ENCODE results near the gene PCNT.

The PCNT gene

DNA sequence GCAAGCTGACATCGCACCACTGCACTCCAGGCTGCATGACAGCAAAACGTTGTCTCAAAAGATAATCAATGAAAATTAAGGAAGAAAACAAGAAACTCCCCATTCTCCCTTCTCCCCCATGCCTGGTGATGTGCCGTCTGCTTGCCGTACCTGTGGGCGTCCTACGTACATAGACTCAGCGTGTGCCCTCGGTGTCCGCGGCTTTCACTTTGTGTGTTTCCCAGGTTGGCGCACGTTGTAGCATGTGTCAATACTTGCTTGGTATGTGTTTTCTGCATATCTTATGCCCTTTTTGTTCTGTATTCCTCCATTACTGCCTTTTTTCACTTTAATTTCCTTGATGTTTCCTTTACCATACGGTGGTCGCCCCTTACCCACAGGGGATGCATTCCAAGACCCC lies 53.8 kb downstream of the PCNT start:
- in situ Hi-C loops (cut with MboI; ENCODE audit: low sequenced_read_pairs): no loop called here

- in situ Hi-C loops (cut with MboI; ENCODE audit: low sequenced_read_pairs): no loop called here
Observed at GRCh38 chr21:46379105-46379504, 55.1 kb downstream of the PCNT start.

- in situ Hi-C loops (cut with MboI; ENCODE audit: low sequenced_read_pairs): no loop called here
Observed at GRCh38 chr21:46379691-46380090, 55.7 kb downstream of the PCNT start.

DNA sequence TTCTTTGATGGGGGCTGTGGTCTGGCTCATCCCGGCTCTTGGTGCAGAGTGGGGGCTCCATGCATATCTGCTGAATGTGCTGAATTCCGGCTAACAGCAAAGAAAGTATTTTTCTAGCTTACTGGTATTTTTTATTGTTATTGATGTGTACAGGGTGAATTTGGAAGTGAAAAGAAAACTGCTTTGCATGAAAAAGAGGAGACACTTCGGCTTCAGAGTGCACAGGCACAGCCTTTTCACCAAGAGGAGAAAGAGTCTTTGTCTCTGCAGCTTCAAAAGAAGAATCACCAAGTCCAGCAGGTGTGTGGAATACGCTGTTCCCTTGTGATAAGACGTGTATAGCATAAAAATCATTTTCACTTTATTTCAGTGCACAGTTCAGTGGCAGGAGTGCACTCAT lies 57.6 kb downstream of the PCNT start:
- in situ Hi-C loops (cut with MboI; ENCODE audit: low sequenced_read_pairs): no loop called here

- in situ Hi-C loops (cut with MboI; ENCODE audit: low sequenced_read_pairs): no loop called here
Observed at GRCh38 chr21:46384556-46384955, 60.6 kb downstream of the PCNT start.

- in situ Hi-C loops (cut with MboI; ENCODE audit: low sequenced_read_pairs): no loop called here
Observed at GRCh38 chr21:46385846-46386733, 62.1 kb downstream of the PCNT start.

GRCh38 chr21:46386734-46387088 lies 62.8 kb downstream of the PCNT start:
- in situ Hi-C loops (cut with MboI; ENCODE audit: low sequenced_read_pairs): no loop called here

GRCh38 chr21:46388206-46388880 lies 64.4 kb downstream of the PCNT start:
- in situ Hi-C loops (cut with MboI; ENCODE audit: low sequenced_read_pairs): no loop called here

DNA sequence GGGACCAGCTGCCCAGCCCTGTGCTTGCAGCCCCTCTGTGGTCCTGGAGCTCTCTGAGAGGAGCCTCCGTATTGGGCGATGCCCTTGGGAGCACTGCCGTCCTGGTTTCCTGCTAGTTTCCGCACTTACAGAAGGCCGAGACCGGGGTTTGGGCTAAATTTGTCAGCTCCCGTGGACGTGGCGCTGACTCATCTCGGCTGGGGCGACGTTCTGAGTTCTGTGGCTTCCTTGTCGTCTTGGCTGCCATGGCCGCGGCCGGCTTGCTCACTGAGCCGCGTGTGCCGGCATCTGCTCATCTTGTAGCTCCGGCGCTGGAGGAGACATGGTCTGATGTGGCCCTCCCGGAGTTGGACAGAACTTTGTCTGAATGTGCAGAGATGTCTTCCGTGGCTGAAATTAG lies 64.9 kb downstream of the PCNT start:
- in situ Hi-C loops (cut with MboI; ENCODE audit: low sequenced_read_pairs): no loop called here

DNA sequence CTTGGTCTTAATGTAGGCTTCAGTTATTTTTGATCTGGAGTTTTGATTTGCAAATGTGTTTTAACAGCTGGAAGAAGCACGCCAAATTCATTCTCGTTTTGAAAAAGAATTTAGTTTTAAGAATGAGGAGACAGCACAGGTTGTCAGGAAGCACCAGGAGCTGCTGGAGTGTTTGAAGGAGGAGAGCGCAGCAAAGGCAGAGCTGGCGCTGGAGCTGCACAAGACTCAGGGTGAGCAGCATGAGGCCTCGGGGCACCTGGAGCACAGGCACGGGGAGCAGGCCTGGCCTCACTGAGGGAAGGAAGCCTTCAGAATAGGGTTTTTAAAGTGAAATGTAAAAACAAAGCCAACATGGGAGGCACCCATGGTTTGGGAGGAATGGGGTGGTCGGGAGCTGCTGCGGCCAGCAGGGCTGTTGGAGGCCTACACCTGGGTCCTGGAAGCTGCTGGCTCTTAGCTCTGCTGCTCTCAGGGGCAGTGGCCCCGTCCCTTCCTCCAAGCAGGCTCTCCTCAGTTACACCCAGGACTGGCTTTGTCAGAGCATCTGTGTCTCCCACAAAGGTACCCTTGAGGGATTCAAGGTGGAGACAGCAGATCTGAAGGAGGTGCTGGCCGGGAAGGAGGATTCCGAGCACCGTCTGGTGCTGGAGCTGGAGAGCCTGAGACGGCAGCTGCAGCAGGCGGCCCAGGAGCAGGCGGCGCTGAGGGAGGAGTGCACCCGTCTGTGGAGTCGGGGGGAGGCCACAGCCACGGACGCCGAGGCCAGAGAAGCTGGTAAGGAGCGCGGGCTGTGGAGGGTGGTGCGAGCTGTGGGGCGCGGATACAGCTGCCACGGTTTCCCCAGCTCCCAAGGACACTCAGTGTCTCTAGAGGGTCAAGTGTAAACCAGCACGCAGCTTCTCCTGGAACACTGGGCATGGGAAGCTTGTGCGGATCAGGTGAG lies 66.9 kb downstream of the PCNT start:
- in situ Hi-C loops (cut with MboI; ENCODE audit: low sequenced_read_pairs): no loop called here

DNA sequence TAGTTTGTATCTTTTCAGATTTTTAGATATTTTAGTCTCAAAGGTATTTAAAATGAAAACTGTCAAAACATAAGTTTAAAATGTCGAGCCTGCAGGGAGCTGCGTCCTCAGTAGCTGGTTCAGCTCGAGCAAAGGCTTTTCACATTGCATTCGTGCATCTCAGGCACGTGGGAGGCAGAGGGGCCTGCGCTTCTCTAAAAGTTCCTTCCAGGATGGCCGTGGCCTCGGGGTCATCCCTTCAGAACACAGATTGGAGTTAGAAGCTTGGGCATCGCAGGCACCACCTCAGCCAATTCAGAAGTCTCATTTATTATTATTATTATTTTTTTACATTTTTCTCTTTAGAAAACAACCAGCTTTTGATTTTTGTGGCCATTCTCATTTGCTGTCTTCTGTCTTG lies 67.8 kb downstream of the PCNT start:
- in situ Hi-C loops (cut with MboI; ENCODE audit: low sequenced_read_pairs): no loop called here

DNA sequence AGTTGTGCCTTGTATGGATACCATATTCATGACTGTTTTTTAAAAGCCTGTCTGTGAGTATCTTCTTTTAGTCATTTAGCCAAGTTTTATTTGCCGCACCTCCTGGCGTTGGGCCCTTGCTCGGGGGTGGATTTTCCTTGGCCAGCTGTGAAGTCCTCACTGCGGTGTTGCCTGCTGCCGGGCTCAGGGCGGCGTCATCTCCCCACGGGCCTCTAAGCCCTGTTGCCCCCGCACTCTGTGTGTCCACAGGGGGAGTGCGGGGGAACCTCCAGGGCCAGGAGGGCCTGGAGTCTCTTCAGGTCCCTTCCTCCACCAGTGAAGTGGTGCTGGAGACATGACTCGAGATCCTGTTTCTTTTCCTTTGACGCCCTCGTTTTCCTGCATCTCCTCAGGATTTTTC lies 69.0 kb downstream of the PCNT start:
- in situ Hi-C loops (cut with MboI; ENCODE audit: low sequenced_read_pairs): no loop called here

DNA sequence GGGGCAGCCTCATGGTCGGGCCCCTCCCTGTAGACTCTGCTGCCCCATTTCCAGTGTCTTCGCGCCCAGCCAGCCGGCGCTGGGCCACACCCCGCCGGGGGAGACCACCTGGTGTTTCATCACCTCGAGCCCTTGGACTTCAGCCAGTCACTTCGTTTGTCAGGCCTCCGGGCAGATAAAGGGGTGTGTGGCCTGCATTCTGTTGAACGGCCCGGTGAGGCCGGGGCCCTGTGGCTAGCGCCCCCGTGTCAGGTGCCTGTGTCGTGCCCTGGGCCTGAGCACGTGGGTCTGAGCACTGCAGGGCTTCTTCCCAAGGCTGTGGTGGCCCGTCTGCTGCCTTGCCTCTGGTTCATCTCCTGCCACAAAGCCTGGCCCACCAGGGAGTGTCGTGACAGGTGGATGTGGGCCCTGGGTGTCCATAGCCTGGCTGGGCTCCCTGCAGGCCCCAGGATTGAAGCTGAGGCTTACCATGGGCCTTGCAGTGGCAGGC lies 69.5 kb downstream of the PCNT start:
- in situ Hi-C loops (cut with MboI; ENCODE audit: low sequenced_read_pairs): no loop called here

DNA sequence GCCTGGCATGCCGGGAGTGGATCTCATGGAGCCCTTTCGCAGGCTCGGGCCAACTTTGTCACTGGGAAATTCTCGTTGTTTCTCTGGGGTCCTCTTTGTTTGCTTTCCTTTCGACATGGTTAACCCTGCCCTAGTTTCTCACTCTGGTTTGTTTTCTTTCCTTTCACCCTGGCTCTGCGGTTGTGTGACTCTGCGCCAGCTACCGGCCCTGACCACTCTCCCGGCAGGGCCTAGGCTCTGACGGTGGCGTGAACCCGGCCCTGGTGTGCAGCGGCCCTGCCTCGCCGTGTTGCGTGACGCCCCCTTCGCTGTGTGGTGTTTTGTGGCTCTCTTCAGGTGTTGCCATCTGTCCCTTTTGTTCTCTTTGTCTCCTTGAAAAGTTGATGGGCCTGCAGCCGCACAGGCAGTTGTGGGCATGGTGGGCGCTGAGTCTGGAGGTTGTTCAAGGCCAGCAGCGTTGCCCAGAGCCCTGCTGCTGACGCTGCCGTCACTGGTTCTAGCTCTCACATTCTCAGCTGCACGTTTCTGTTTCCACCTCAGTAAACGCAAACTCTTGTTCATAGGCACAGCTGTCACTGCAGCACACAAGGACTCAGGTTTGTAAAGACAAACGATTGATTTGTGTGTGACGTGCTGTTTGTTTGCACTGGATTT lies 70.1 kb downstream of the PCNT start:
- in situ Hi-C loops (cut with MboI; ENCODE audit: low sequenced_read_pairs): no loop called here

GRCh38 chr21:46394595-46395104 lies 70.7 kb downstream of the PCNT start:
- in situ Hi-C loops (cut with MboI; ENCODE audit: low sequenced_read_pairs): no loop called here

DNA sequence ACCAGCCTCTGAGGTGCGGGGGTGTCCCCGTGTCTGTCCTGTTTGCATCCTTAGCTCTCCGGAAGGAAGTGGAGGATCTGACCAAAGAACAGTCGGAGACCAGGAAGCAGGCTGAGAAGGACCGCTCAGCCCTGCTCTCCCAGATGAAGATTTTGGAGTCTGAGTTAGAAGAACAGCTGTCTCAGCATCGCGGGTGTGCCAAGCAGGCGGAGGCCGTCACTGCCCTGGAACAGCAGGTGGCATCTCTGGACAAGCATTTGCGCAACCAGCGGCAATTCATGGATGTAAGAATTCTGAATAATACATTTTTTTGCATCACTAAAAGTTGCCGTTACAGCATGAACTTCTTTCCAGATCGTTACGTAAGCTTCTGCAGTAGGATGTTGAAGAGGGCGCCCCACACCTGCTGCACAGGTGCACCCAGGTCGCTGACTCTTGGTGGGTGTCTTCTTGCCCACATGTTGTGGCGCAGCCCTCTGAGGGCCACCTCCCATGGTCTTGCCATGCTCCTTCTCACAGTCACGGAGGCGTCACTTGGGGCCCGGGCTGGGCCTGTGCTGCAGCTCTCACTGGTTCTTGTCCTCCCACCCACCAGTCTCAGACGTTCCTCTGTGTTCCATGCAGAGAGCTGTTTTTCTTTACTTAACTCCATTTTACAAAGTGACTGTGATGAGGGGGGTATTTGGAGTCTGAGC lies 73.4 kb downstream of the PCNT start:
- in situ Hi-C loops (cut with MboI; ENCODE audit: low sequenced_read_pairs): no loop called here

- in situ Hi-C loops (cut with MboI; ENCODE audit: low sequenced_read_pairs): no loop called here
Observed at GRCh38 chr21:46397993-46398392, 74.0 kb downstream of the PCNT start.

- in situ Hi-C loops (cut with MboI; ENCODE audit: low sequenced_read_pairs): no loop called here
Observed at GRCh38 chr21:46399129-46399528, 75.2 kb downstream of the PCNT start.

DNA sequence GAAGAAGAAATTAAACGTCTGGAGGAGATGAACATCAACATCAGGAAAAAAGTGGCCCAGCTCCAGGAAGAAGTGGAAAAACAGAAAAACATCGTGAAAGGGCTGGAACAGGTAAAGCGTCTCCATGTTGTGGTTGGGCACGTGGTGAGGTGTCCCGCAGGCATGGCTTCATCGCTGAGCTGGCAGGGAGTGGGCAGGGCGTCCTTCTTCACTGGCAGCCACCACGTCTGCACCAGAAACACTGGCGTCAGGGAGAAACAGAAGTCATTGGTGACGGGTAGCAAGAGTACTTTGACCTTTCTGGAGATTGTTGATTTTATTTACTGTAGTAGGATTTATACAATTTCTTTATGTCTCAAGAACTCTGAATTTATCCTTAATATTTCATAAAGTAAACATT lies 75.7 kb downstream of the PCNT start:
- in situ Hi-C loops (cut with MboI; ENCODE audit: low sequenced_read_pairs): no loop called here

Measured in HL-60/S4 (cell line).